ENCODE measurements around the gene PLAC9. TPM values are rescaled to one million over a fixed set of nuclear protein-coding genes. Genes with fewer than 3 reads are reported as not detected.

Gene PLAC9
- total RNA-seq (2022; extraction: Qiagen RNA extraction; ENCODE audit: low read depth), result 0.38 TPM in 1 of 5 replicates, not detected in the others

DNA sequence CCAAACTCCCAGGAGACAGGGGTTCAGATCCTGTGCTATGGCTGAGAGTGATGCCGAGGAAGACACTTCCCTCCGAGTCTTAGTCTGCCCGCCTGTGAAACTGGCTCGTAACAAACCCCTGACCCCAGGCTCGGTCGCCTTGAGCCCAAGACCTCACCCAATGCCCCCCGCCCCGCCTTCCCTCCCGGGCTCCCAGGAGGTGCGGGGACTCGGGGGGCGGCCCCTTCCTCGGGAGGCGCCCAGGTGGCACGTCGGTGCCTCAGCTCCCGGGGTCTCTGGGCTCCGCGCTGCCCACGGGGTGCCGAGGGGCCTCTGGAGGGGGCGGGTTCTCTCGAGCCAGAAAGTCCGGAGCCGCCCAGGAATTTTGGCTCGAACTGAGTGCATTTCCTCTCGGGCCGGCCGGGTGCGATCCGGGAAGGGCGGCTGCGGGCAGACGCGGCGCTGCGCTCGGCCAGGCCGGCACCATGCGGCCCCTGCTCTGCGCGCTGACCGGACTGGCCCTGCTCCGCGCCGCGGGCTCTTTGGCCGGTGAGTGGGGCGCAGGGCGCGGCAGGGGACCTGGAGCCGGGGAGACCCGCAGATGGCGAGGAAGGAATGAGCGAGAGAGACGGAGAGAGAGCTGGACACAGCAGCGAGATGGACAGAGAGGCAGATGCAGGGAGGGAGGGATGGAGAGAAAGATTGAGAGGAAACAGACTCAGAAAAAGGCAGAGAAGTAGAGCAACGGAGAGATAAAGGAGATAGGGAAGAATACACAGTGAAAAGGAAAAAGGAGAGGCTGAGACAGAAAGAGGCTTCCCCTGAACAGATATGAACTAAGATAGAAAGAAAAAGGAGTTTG lies at the start of gene PLAC9:
TSS of gene PLAC9 (plus strand) at position 432 of the 841 bp plus-strand sequence. CDS start at position 465, 33 bp downstream.

Other genes starting within 250 kb of the PLAC9 start
- 0.09 to 0.26 TPM (median 0.22 TPM) in 4 of 5 replicates, not detected in the other for gene SFTPD, start 183.6 kb upstream of the PLAC9 start, total RNA-seq (2022; extraction: Qiagen RNA extraction; ENCODE audit: low read depth)
- gene TMEM254, start 54.1 kb upstream of the PLAC9 start, total RNA-seq (2022; extraction: Qiagen RNA extraction; ENCODE audit: low read depth), result 17.2 to 22.3 TPM (median 17.9 TPM) in 5 replicates
- gene ANXA11, start 72.8 kb downstream of the PLAC9 start, total RNA-seq (2022; extraction: Qiagen RNA extraction; ENCODE audit: low read depth), result 155 to 223 TPM (median 214 TPM) in 5 replicates
- gene MAT1A, start 156.9 kb downstream of the PLAC9 start, total RNA-seq (2022; extraction: Qiagen RNA extraction; ENCODE audit: low read depth), result 0.03 to 0.05 TPM in 2 of 5 replicates, not detected in the others
- not detected in 5 replicates for gene DYDC1, start 224.0 kb downstream of the PLAC9 start, total RNA-seq (2022; extraction: Qiagen RNA extraction; ENCODE audit: low read depth)
- 0.13 to 0.17 TPM in 2 of 5 replicates, not detected in the others for gene DYDC2, start 224.1 kb downstream of the PLAC9 start, total RNA-seq (2022; extraction: Qiagen RNA extraction; ENCODE audit: low read depth)